ENCODE data around the gene P3H2.
"Not testable (repeated sequence)": the region's sequence is repeated elsewhere in the genome, so short reads cannot be mapped to it uniquely, and the experiment has no call there.

- TF ChIP-seq YY1 (IDR thresholded peaks at IDR 0.05; ENCODE audit: insufficient read depth, insufficient read length); SUZ12 (IDR thresholded peaks at IDR 0.05; ENCODE audit: extremely low read depth, insufficient read depth, insufficient read length); ZNF274 (IDR thresholded peaks at IDR 0.05; ENCODE audit: low read depth, low read length): not testable (repeated sequence)
Measured at GRCh38 chr3:190162013-190162412, 41.3 kb upstream of the P3H2 start.
